Keratinocyte (primary cell): ENCODE measurements around the gene SLAMF1.

Experiments
- CTCF ChIP-seq, 3 experiments: IDR thresholded peaks in 1 of 3; conservative IDR thresholded peaks in 1 of 3; optimal IDR thresholded peaks in 1 of 3; 2 replicates in 2 of 3; 3 replicates in 1 of 3; pipeline versions ENCODE3 to v1.5.1; 2011; ENCODE audit warnings: low read length in 3 of 3, mild to moderate bottlenecking in 3 of 3, moderate library complexity in 2 of 3, control low read depth in 1 of 3, inconsistent platforms in 1 of 3; ENCODE audit not compliant: insufficient read depth in 2 of 3; ENCODE audit errors: extremely low read depth in 1 of 3
- EZH2 ChIP-seq: IDR thresholded peaks from one replicate; pipeline ENCODE4 v1.6.1; 2012; ENCODE audit warnings: inconsistent platforms, mild to moderate bottlenecking, low read length, moderate library complexity

GRCh38 chr1:160588468-160588867, 58.4 kb downstream of the SLAMF1 start:
- TF ChIP-seq CTCF (optimal IDR thresholded peaks at IDR 0.05 in 1 of 3, IDR thresholded peaks at IDR 0.05 in 1 of 3, conservative IDR thresholded peaks at IDR 0.05 in 1 of 3; ENCODE audit: extremely low read depth in 1 of 3, insufficient read depth in 2 of 3, low read length in 3 of 3) (no peak), EZH2 (no peak)
